B cell (primary cell): ENCODE data around the gene PTH1R. TPM values are rescaled to one million over a fixed set of nuclear protein-coding genes. Genes with fewer than 3 reads are reported as not detected.

ENCODE experiments used
- ATAC-seq: fragments of 200-7000 bp; cut with Tn5 transposase; one replicate; pipeline ENCODE4 v1.10.0; 2021; ENCODE audit warnings: low read depth, mild to moderate bottlenecking, moderate number of reproducible peaks, moderate library complexity
- CTCF ChIA-PET: fragments of 350-600 bp; sonication (Branson Sonifier 250); formaldehyde crosslinking; loops from one replicate; lab custom pipeline; 2021; ENCODE audit warnings: antibody characterized with exemption, inconsistent platforms; lab: Charles Lee
- POLR2A ChIA-PET: fragments of 350-600 bp; sonication (Branson Sonifier 250); formaldehyde crosslinking; loops from one replicate; lab custom pipeline; 2021; ENCODE audit warnings: antibody characterized with exemption; lab: Charles Lee
- DNase-seq: peaks from one replicate; pipeline ENCODE4 v3.0.0; 2013
- H2AFZ ChIP-seq: 2 replicates; pipeline ENCODE4 v1.6.1; 2012; ENCODE audit warnings: mild to moderate bottlenecking, low read depth, low read length; ENCODE audit not compliant: insufficient read depth, poor library complexity, severe bottlenecking
- H3K27ac ChIP-seq, 2 donors: 1 replicate in 1 of 2; 2 replicates in 1 of 2; pipeline ENCODE4 v1.5.1; 2012 to 2013; ENCODE audit warnings: low read length in 2 of 2, mild to moderate bottlenecking in 2 of 2, moderate library complexity in 1 of 2
- H3K27me3 ChIP-seq, 4 experiments: fragments of 200-600 bp in 1 of 4; sonication (generic) in 1 of 4; replicated peaks in 1 of 4; 1 replicate in 2 of 4; 2 replicates in 2 of 4; pipeline versions ENCODE4 v1.6.1 to v1.7.0; 2013 to 2016; ENCODE audit warnings: low read length in 3 of 4, mild to moderate bottlenecking in 2 of 4, mixed read lengths in 1 of 4, moderate library complexity in 1 of 4; ENCODE audit not compliant: insufficient read depth in 4 of 4, control insufficient read depth in 3 of 4; ENCODE audit errors: control extremely low read depth in 1 of 4
- H3K36me3 ChIP-seq, 2 experiments: replicated peaks in 1 of 2; 1 replicate in 1 of 2; 2 replicates in 1 of 2; pipeline versions ENCODE4 v1.6.1 to v1.7.1; 2013; ENCODE audit warnings: low read length in 1 of 2; ENCODE audit not compliant: insufficient read depth in 2 of 2, control insufficient read depth in 1 of 2; ENCODE audit errors: control extremely low read depth in 1 of 2, extremely low read depth in 1 of 2
- H3K4me1 ChIP-seq, 2 donors: fragments of 200-600 bp in 1 of 2; sonication (generic) in 1 of 2; 1 replicate in 1 of 2; 2 replicates in 1 of 2; pipeline versions ENCODE4 v1.5.1 to v1.6.1; 2013 to 2017; ENCODE audit warnings: low read length in 2 of 2; ENCODE audit not compliant: control insufficient read depth in 2 of 2, insufficient read depth in 2 of 2
- H3K4me2 ChIP-seq: replicated peaks from 2 replicates; pipeline ENCODE3; 2012; ENCODE audit warnings: mild to moderate bottlenecking, low read depth, low read length; ENCODE audit not compliant: poor library complexity, severe bottlenecking
- H3K4me3 ChIP-seq, 5 experiments: fragments of 200-600 bp in 1 of 5; sonication (generic) in 1 of 5; 1 replicate in 3 of 5; 2 replicates in 2 of 5; pipeline versions ENCODE4 v1.5.1 to v1.7.0; 2011 to 2016; ENCODE audit warnings: low read length in 4 of 5, mild to moderate bottlenecking in 4 of 5, low read depth in 2 of 5, control low read depth in 1 of 5, moderate library complexity in 1 of 5; ENCODE audit not compliant: insufficient read depth in 1 of 5; ENCODE audit errors: control extremely low read depth in 1 of 5, extremely low read depth in 1 of 5
- H3K79me2 ChIP-seq: fragments of 200-600 bp; sonication (generic); one replicate; pipeline ENCODE4 v1.6.0; 2016; ENCODE audit warnings: low read length; ENCODE audit not compliant: control insufficient read depth, insufficient read depth
- H3K9ac ChIP-seq: fragments of 200-600 bp; sonication (generic); 2 replicates; pipeline ENCODE4 v1.6.1; 2017; ENCODE audit warnings: mild to moderate bottlenecking, low read length, moderate library complexity
- H3K9me3 ChIP-seq, 3 donors: one replicate each; pipeline versions ENCODE4 v1.6.1 to v1.7.1; 2013; ENCODE audit warnings: low read length in 2 of 3; ENCODE audit not compliant: control insufficient read depth in 2 of 3, insufficient read depth in 1 of 3; ENCODE audit errors: control extremely low read depth in 1 of 3
- H4K20me1 ChIP-seq: 2 replicates; pipeline ENCODE4 v1.6.0; 2012; ENCODE audit warnings: mild to moderate bottlenecking, low read length; ENCODE audit not compliant: insufficient read depth, control insufficient read depth, poor library complexity, severe bottlenecking
- H3K27ac Mint-ChIP-seq: one replicate; pipeline ENCODE4 v1.8.0; 2021; ENCODE audit warnings: mixed read lengths
- H3K27me3 Mint-ChIP-seq: one replicate; pipeline ENCODE4 v1.8.0; 2021; ENCODE audit warnings: mixed read lengths
- H3K4me1 Mint-ChIP-seq: one replicate; pipeline ENCODE4 v1.8.0; 2021; ENCODE audit warnings: mixed read lengths
- H3K4me3 Mint-ChIP-seq: one replicate; pipeline ENCODE4 v1.8.0; 2021; ENCODE audit warnings: mixed read lengths
- H3K9me3 Mint-ChIP-seq: one replicate; pipeline ENCODE4 v1.8.0; 2022; ENCODE audit warnings: mixed read lengths; ENCODE audit not compliant: insufficient read depth
- EZH2 ChIP-seq: IDR thresholded peaks from 2 replicates; pipeline ENCODE4 v1.6.1; 2012; ENCODE audit warnings: borderline replicate concordance, low read depth, mild to moderate bottlenecking, moderate library complexity, low read length; ENCODE audit not compliant: insufficient read depth, poor library complexity, severe bottlenecking
- WGBS: methylation state at CpG from one replicate; pipeline ENCODE4 v1.1.5; 2013; ENCODE audit warnings: missing lambda C conversion rate; ENCODE audit not compliant: insufficient coverage; 5-methylcytosine and 5-hydroxymethylcytosine counted together
- intact Hi-C: fragments of 100-400 bp; cut with micrococcal nuclease; formaldehyde crosslinking; loops from one replicate; pipeline ENCODE4 v1.10.0; 2022
- polyA plus RNA-seq: library from polyadenylated mRNA; depleted of rRNA; stranded (reverse); fragments of >200 nt; gene quantifications from 2 replicates; pipeline ENCODE4 v1.2.3, GENCODE V29; 2012
- total RNA-seq, 2 donors: library from RNA; stranded (reverse); fragments of 120-200 nt in 1 of 2; gene quantifications; 1 replicate in 1 of 2; 2 replicates in 1 of 2; pipeline versions ENCODE4 v1.2.3 to v1.2.4, GENCODE V29; 2013 to 2022
- TF ChIP-seq, protein P1 (sequence below): fragments of 200-600 bp; IDR thresholded peaks from one replicate; pipeline ENCODE4 v1.8.0; 2022; ENCODE audit warnings: antibody characterized with exemption, mild to moderate bottlenecking

PTH1R gene
- total and polyA plus RNA-seq, 2 donors (not counting 1 experiment from before 2014, with no cell fraction given), result not detected

GRCh38 chr3:46863261-46863782, 14.2 kb upstream of the PTH1R start, which contains the start of gene MYL3:
Gene MYL3 (minus strand): TSS chr3:46863444. CDS start chr3:46863390, 54 bp downstream.
- DNase-seq, result no peak
- no peak within 1 kb of the TSS for H2AFZ ChIP-seq
- no peak within 1 kb of the TSS for H3K4me3 Mint-ChIP-seq
- H3K9me3 ChIP-seq, result no peaks in the 10 kb centered on the region
- no peak for TF ChIP-seq EZH2
- TF ChIP-seq, protein P1, sequence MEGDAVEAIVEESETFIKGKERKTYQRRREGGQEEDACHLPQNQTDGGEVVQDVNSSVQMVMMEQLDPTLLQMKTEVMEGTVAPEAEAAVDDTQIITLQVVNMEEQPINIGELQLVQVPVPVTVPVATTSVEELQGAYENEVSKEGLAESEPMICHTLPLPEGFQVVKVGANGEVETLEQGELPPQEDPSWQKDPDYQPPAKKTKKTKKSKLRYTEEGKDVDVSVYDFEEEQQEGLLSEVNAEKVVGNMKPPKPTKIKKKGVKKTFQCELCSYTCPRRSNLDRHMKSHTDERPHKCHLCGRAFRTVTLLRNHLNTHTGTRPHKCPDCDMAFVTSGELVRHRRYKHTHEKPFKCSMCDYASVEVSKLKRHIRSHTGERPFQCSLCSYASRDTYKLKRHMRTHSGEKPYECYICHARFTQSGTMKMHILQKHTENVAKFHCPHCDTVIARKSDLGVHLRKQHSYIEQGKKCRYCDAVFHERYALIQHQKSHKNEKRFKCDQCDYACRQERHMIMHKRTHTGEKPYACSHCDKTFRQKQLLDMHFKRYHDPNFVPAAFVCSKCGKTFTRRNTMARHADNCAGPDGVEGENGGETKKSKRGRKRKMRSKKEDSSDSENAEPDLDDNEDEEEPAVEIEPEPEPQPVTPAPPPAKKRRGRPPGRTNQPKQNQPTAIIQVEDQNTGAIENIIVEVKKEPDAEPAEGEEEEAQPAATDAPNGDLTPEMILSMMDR, result no peak
- H3K27me3 Mint-ChIP-seq, result peaks cover 10% of the 10 kb centered on the region
- H4K20me1 ChIP-seq, result no peaks in the 10 kb centered on the region
- intact Hi-C loops, result no loop called here
- H3K9me3 Mint-ChIP-seq, result no peaks in the 10 kb centered on the region
- no peaks in the 10 kb centered on the region for H3K79me2 ChIP-seq
- no peak within 1 kb of the TSS for H3K27ac Mint-ChIP-seq
- no peak within 1 kb of the TSS for H3K4me2 ChIP-seq
- 100% methylated on average over 1 of the region's 7 CpGs for WGBS
- no peaks in the 10 kb centered on the region for H3K4me1 Mint-ChIP-seq
- H3K4me3 ChIP-seq, result no peak within 1 kb of the TSS
- H3K4me1 ChIP-seq, result no peaks in the 10 kb centered on the region
- H3K27ac ChIP-seq, result no peak within 1 kb of the TSS
- peaks cover 0 to 9% (median 0%) of the 10 kb centered on the region in 4 experiments for H3K27me3 ChIP-seq
- no peak within 1 kb of the TSS for H3K9ac ChIP-seq
- CTCF ChIA-PET, result interaction anchor here (1.0 to 2.2 kb wide), 4 partner anchors 18 to 460 kb away, joined by 3 to 7 read pairs (median 3); no protein-coding TSS in a partner anchor
- ATAC-seq, result no peak
- POLR2A ChIA-PET, result no interaction called here
- no peaks in the 10 kb centered on the region for H3K36me3 ChIP-seq

DNA sequence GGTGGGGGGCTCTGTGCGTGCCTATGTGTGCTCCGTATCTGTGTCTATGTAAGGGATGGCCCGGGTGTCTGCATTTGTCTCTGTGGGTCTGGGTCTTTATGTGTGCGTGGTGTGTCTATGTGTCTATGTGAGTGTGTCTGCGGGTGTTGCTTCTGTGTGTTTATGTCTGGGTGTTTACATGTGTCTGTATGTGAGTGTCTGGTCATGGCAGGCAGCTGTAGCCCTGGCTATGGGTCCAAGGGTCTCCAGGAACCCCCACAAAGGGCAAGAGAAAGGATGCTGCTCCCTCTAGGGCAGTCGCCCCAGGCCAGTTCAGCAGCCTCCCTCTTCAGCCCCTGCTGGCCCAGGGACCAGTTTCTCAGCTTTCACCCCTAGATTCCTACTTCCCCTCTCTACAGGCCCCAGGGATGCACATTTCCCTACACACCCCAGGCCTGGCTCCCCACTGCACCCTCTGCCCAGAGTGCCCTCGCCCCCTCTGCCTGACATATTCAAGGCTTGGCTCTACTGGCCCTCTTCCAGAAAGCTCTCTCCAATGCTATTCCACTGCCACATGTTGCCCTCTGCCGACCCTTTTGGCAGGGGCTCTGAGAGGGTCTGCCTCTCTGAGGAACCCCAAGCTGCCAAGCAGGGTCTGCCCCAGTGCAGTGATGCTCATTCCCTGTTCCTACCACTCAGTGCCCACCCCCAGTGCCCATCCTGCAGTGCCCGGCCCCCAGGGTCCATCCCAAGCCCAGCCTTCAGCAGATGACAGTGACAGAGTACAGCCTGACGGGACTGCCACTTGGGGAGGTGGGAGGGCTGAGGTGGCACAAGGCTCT, 13.2 kb upstream of the PTH1R start:
- H3K79me2 ChIP-seq, result no peaks in the 10 kb centered on the region
- H3K4me3 Mint-ChIP-seq, result no peak overlapping the region
- ChIA-PET POLR2A (no interaction called here), CTCF (interaction anchor here (1.0 kb wide), 1 partner anchor 31 kb away, joined by 3 read pairs; no protein-coding TSS in a partner anchor)
- H2AFZ ChIP-seq, result no peak overlapping the region
- H3K9me3 Mint-ChIP-seq, result no peaks in the 10 kb centered on the region
- H3K9ac ChIP-seq, result no peak overlapping the region
- 85% methylated on average over 10 of the region's 10 CpGs for WGBS
- H3K4me1 ChIP-seq, result no peaks in the 10 kb centered on the region
- peaks cover 0 to 13% (median 0%) of the 10 kb centered on the region in 4 experiments for H3K27me3 ChIP-seq
- H3K27ac Mint-ChIP-seq, result no peak overlapping the region
- H4K20me1 ChIP-seq, result no peaks in the 10 kb centered on the region
- no peaks in the 10 kb centered on the region for H3K36me3 ChIP-seq
- no peaks in the 10 kb centered on the region for H3K4me1 Mint-ChIP-seq
- no peak overlapping the region for H3K4me3 ChIP-seq
- no peak overlapping the region for H3K4me2 ChIP-seq
- H3K27me3 Mint-ChIP-seq, result peaks cover 12% of the 10 kb centered on the region
- no peaks in the 10 kb centered on the region for H3K9me3 ChIP-seq
- no peak overlapping the region for H3K27ac ChIP-seq
- DNase-seq, result no peak
- intact Hi-C loops, result no loop called here
- TF ChIP-seq EZH2, result no peak
- TF ChIP-seq, protein P1, result no peak
- no peak for ATAC-seq
